Aorta (tissue), 5 donors: ENCODE results near the gene LCE3E. TPM values are rescaled to one million over a fixed set of nuclear protein-coding genes. Genes with fewer than 3 reads are reported as not detected.
"Not testable (repeated sequence)": the region's sequence is repeated elsewhere in the genome, so short reads cannot be mapped to it uniquely, and the experiment has no call there.

Experiments used
- ATAC-seq: fragments of 200-7000 bp; cut with Tn5 transposase; one replicate; pipeline ENCODE4 v1.9.1; 2022; ENCODE audit warnings: moderate library complexity; ENCODE audit not compliant: low FRiP score
- DNase-seq, 2 donors: peaks; one replicate each; pipeline ENCODE4 v3.0.0-alpha.2; 2020
- H3K27ac ChIP-seq, 2 donors: one replicate each; pipeline ENCODE4 v1.5.1; 2013; ENCODE audit warnings: low read length in 2 of 2, mild to moderate bottlenecking in 2 of 2, moderate library complexity in 2 of 2, control low read depth in 1 of 2, inconsistent platforms in 1 of 2, low read depth in 1 of 2
- H3K27me3 ChIP-seq, 2 donors: one replicate each; pipeline ENCODE4 v1.6.1; 2013; ENCODE audit warnings: control low read depth in 1 of 2, low read length in 1 of 2, mild to moderate bottlenecking in 1 of 2, moderate library complexity in 1 of 2; ENCODE audit not compliant: insufficient read depth in 2 of 2, control insufficient read depth in 1 of 2
- H3K36me3 ChIP-seq, 2 donors: one replicate each; pipeline ENCODE4 v1.6.1; 2013; ENCODE audit warnings: control low read depth in 1 of 2, low read length in 1 of 2, mild to moderate bottlenecking in 1 of 2; ENCODE audit not compliant: insufficient read depth in 2 of 2, control insufficient read depth in 1 of 2
- H3K4me1 ChIP-seq, 2 donors: one replicate each; pipeline ENCODE4 v1.6.1; 2013; ENCODE audit warnings: low read length in 2 of 2, control low read depth in 1 of 2, mild to moderate bottlenecking in 1 of 2, moderate library complexity in 1 of 2; ENCODE audit not compliant: insufficient read depth in 2 of 2, control insufficient read depth in 1 of 2
- H3K4me3 ChIP-seq, 2 donors: one replicate each; pipeline ENCODE4 v1.5.1; 2013; ENCODE audit warnings: low read length in 2 of 2, control low read depth in 1 of 2, mild to moderate bottlenecking in 1 of 2
- H3K9me3 ChIP-seq: one replicate; pipeline ENCODE4 v1.6.1; 2013; ENCODE audit warnings: mild to moderate bottlenecking, low read length; ENCODE audit not compliant: control insufficient read depth
- WGBS, 2 donors: extraction: QIAGEN DNeasy Blood & Tissue Kit; methylation state at CpG; one replicate each; pipeline ENCODE4 v1.1.7; 2013; 5-methylcytosine and 5-hydroxymethylcytosine counted together
- intact Hi-C, 2 donors: fragments of 100-400 bp; cut with DNase I; formaldehyde crosslinking; loops; one replicate each; pipeline versions ENCODE4 v1.14.2 to v1.15.0; 2022
- polyA plus RNA-seq, 2 donors: library from polyadenylated mRNA; stranded (reverse); fragments of 200-250 nt; gene quantifications; one replicate each; pipeline ENCODE4 v1.2.3, GENCODE V29; 2013
- total RNA-seq, 2 donors: library from RNA; stranded (reverse); fragmentation: NEBNext Ultra II Directional; extraction: Animal tissue kit (Norgen Biotek cat#: 25700); gene quantifications; one replicate each; pipeline ENCODE4 v1.2.1, GENCODE V29; 2021
- donor health status: healthy with polysubstance abuse.
- donor health status: Bipolar disorder and iron deficiency.
- donor health status: DM: no; HTN: no; CAD: no.
- donor health status: DM: no; HTN: no; CAD: no.
- donor health status: DM: yes; HTN: yes; CAD: no.

The LCE3E gene
- total and polyA plus RNA-seq, 4 donors: not detected

DNA sequence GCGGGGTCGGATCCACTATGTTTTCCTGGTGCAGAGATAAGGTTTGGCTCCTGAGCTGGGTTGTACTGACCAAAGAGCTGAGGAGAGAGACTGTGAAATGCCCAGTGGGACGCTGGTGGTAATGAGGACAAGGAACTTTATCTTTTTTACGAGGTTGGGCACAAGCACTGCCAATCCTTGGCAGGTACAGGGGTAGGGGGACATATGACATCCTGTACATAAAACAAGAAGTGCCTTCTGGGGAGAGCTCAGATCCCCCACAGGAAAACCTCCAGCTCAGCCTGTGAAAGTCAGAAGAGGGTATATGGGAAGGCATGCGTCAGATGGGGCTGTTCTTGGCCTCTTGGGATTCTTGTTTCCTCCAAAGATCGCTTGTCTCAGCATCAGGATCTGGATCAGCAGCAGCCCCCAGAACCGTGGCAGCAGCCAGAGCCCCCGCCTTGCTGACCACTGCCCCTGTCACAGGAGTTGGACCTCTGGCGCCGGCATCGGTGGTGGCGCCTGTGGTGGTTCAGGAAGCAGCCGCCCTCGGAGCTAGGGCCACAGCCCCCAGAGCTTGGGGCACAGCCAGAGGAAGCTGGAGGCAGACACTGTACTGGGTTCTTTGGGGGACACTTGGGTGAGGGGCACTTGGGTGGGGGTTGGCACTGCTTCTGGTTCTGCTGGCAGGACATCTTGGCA lies 905 bp downstream of the LCE3E start:
- WGBS, 2 donors: 71 to 81% methylated on average over 10 to 14 of the region's 14 CpGs
- no peak for ATAC-seq

GRCh38 chr1:152565115-152565514 lies 1.5 kb downstream of the LCE3E start:
- H3K9me3 ChIP-seq: no peaks in the 10 kb centered on the region
- WGBS, 2 donors: 55 to 62% methylated on average over 2 of the region's 2 CpGs
- no peak for DNase-seq
- H3K27ac ChIP-seq: no peak overlapping the region
- H3K36me3 ChIP-seq: no peaks in the 10 kb centered on the region
- intact Hi-C loops: loop anchor here in 1 of 2 donors (10.0 kb wide), 1 partner anchor 60 kb away; the partner anchor contains the start of gene LCE3A
- H3K4me3 ChIP-seq: no peak overlapping the region
- ATAC-seq: no peak
- H3K4me1 ChIP-seq: no peaks in the 10 kb centered on the region
- no peaks in the 10 kb centered on the region for H3K27me3 ChIP-seq

More for the DNA sequence above, 905 bp downstream of the LCE3E start:
- Histone ChIP-seq H3K4me1 (no peaks in the 10 kb centered on the region), H3K27ac (no peak overlapping the region), H3K9me3 (no peaks in the 10 kb centered on the region), H3K27me3 (no peaks in the 10 kb centered on the region), H3K36me3 (no peaks in the 10 kb centered on the region), H3K4me3 (no peak overlapping the region)
- intact Hi-C loops: loop anchor here in 1 of 2 donors (10.0 kb wide), 1 partner anchor 59 kb away; the partner anchor contains the start of gene LCE3A
- DNase-seq: no peak

- H3K27ac ChIP-seq, DNase-seq, H3K4me3 ChIP-seq, intact Hi-C loops, H3K27me3 ChIP-seq, H3K9me3 ChIP-seq, H3K4me1 ChIP-seq, H3K36me3 ChIP-seq, ATAC-seq: not testable (repeated sequence)
- WGBS, 2 donors: no CpG with 5 or more reads among the region's 1 CpG
Observed at GRCh38 chr1:152548358-152548757, 18.2 kb downstream of the LCE3E start.

DNA sequence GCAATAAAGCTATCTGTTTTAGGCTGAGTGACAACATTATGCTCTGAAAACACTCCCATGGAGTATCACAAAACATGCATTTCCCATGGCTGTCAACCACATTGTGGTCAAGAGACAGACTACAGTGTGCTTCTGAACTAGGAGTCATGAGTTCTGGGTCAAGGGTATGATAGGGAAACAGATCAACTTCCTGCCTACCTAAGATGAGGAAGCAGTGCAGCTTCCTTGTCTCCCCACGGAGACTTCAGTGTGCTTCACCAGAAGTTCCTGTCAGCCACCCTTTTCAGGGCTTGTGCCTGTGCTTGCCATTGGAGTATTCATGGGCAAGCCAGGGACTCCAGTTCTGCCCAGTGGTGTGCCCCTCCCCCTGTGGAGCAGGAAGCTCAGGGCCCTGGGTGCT lies 19.9 kb downstream of the LCE3E start:
- DNase-seq: no peak
- Histone ChIP-seq H3K4me1 (no peaks in the 10 kb centered on the region), H3K27me3 (no peaks in the 10 kb centered on the region), H3K9me3 (no peaks in the 10 kb centered on the region), H3K36me3 (no peaks in the 10 kb centered on the region), H3K4me3 (no peak overlapping the region), H3K27ac (no peak overlapping the region)
- intact Hi-C loops: no loop called here
- ATAC-seq: no peak
- 58 to 81% methylated on average over 1 of the region's 1 CpG for WGBS, 2 donors

GRCh38 chr1:152543820-152544219 lies 22.8 kb downstream of the LCE3E start:
- Histone ChIP-seq H3K4me3 (no peak overlapping the region), H3K4me1 (no peaks in the 10 kb centered on the region), H3K36me3 (no peaks in the 10 kb centered on the region), H3K27ac (no peak overlapping the region), H3K27me3 (no peaks in the 10 kb centered on the region), H3K9me3 (no peaks in the 10 kb centered on the region)
- ATAC-seq (no peak), DNase-seq (no peak)
- intact Hi-C loops: no loop called here
- WGBS, 2 donors: 33 to 37% methylated on average over 4 of the region's 4 CpGs

- ATAC-seq (no peak), DNase-seq (no peak)
- 66 to 67% methylated on average over 2 of the region's 2 CpGs for WGBS, 2 donors
- Histone ChIP-seq H3K36me3 (no peaks in the 10 kb centered on the region), H3K27ac (no peak overlapping the region), H3K27me3 (no peaks in the 10 kb centered on the region), H3K9me3 (no peaks in the 10 kb centered on the region), H3K4me3 (no peak overlapping the region), H3K4me1 (no peaks in the 10 kb centered on the region)
- intact Hi-C loops: no loop called here
Observed at GRCh38 chr1:152539901-152540300, 26.7 kb downstream of the LCE3E start.

- H3K4me3 ChIP-seq: no peak overlapping the region
Observed at GRCh38 chr1:152537496-152537895, 29.1 kb downstream of the LCE3E start.

GRCh38 chr1:152535774-152536173 lies 30.8 kb downstream of the LCE3E start:
- Histone ChIP-seq H3K27ac (no peak overlapping the region), H3K27me3 (no peaks in the 10 kb centered on the region), H3K36me3 (no peaks in the 10 kb centered on the region), H3K9me3 (peaks cover 4% of the 10 kb centered on the region), H3K4me1 (no peaks in the 10 kb centered on the region), H3K4me3 (no peak overlapping the region)
- intact Hi-C loops: no loop called here
- ATAC-seq: no peak
- no peak for DNase-seq
- 67 to 74% methylated on average over 3 of the region's 3 CpGs for WGBS, 2 donors

More at GRCh38 chr1:152537496-152537895, 29.1 kb downstream of the LCE3E start:
- no peak overlapping the region for H3K27ac ChIP-seq
- H3K9me3 ChIP-seq: no peaks in the 10 kb centered on the region
- no peaks in the 10 kb centered on the region for H3K27me3 ChIP-seq
- H3K4me1 ChIP-seq: no peaks in the 10 kb centered on the region
- no peaks in the 10 kb centered on the region for H3K36me3 ChIP-seq
- 28 to 32% methylated on average over 4 of the region's 4 CpGs for WGBS, 2 donors
- ATAC-seq: no peak
- no peak for DNase-seq
- intact Hi-C loops: no loop called here

DNA sequence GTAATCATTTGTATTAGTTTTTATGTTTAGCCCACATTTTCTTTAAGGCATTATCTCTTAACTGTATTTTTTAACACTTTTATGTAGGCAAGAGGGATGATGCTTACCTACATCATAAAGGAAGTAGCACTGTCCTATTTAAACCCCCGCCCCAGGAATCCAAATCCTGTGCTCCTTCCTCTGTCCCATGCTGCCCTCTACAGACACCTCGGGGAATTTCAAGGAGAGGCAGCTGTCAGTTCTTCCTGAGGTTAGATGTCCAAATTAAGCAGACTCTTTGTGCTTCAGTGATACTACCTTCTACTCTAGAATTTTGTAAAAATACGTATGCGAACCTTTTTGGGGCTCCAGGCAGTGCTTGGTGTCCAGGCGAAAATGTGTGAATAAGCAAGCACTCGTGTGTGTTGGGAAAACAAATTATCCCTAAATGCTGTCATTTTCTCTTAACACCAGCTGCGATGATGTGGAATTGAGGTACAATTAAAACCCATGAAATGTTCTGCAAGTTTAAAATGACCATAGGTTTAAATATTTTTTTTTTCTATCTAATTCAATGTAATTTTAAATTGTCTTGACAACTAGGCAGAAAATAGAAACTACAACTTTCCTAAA lies 33.1 kb downstream of the LCE3E start:
- Histone ChIP-seq H3K36me3 (no peaks in the 10 kb centered on the region), H3K4me1 (no peaks in the 10 kb centered on the region), H3K27ac (no peak overlapping the region), H3K9me3 (peaks cover 4% of the 10 kb centered on the region), H3K27me3 (no peaks in the 10 kb centered on the region), H3K4me3 (no peak overlapping the region)
- ATAC-seq: no peak
- no peak for DNase-seq
- 22 to 26% methylated on average over 7 of the region's 7 CpGs for WGBS, 2 donors
- intact Hi-C loops: no loop called here
